ENCODE results near the gene RANBP3. TPM values are rescaled to one million over a fixed set of nuclear protein-coding genes. Genes with fewer than 3 reads are reported as not detected.
A peak's percentile ranks its signal among the peaks of the same experiment; 100 is the strongest.

RANBP3 gene
- total RNA-seq, 1 donor from 2014 or later: 70.8 TPM

- Histone ChIP-seq H3K9me3 (no peaks in the 10 kb centered on the region), H3K36me3 (no peaks in the 10 kb centered on the region), H3K4me3 (no peak overlapping the region), H3K27ac (no peak overlapping the region), H3K27me3 (ENCODE audit: low read depth) (no peaks in the 10 kb centered on the region), H3K4me1 (peaks cover 91% of the 10 kb centered on the region)
- intact Hi-C loops (cut with DNase I): no loop called here
- no peak for ATAC-seq
- no peak for TF ChIP-seq CTCF (IDR thresholded peaks at IDR 0.05)
- DNase-seq: no peak
These were observed 21.2 kb downstream of the RANBP3 start for GRCh38 chr19:5956728-5957127.

DNA sequence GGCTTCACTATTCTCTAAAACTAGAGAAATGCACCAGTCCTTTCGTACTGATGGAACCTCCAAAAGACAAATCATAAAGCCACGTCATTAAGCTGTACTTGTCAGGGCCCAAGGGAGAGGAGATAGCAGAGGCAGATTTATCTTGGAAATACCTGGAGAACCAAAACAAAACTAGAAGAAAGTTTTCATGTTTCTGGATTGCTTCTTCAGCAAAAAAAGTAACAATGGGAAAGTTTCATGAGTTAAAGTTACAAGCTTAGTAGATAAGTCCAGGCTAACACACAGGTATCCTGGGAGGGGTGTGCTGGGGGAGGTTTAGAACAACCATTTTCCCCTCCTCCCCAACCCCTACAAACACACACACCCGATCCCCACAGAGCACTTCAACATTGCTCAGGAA, 21.6 kb downstream of the RANBP3 start:
- DNase-seq (no peak), ATAC-seq (no peak)
- Histone ChIP-seq H3K4me3 (no peak overlapping the region), H3K27me3 (ENCODE audit: low read depth) (no peaks in the 10 kb centered on the region), H3K27ac (no peak overlapping the region), H3K9me3 (no peaks in the 10 kb centered on the region), H3K36me3 (no peaks in the 10 kb centered on the region), H3K4me1 (peaks cover 91% of the 10 kb centered on the region)
- TF ChIP-seq CTCF (IDR thresholded peaks at IDR 0.05): no peak
- intact Hi-C loops (cut with DNase I): no loop called here

DNA sequence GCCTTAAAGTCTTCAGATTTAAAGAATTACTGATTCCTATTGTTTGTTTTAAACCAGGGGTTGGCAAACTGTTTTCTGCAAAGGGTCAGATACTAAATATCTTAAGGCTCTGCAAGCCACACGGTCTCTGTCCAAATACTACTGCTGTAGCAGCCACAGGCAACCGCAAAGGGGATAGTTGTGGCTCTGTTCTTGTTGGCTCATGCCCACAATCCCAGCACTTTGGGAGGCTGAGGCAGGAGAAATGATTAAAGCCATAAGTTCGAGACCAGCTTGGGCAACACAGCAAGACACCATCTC, 22.4 kb downstream of the RANBP3 start:
- Histone ChIP-seq H3K27me3 (ENCODE audit: low read depth) (no peaks in the 10 kb centered on the region), H3K36me3 (no peaks in the 10 kb centered on the region), H3K9me3 (no peaks in the 10 kb centered on the region), H3K4me3 (no peak overlapping the region), H3K4me1 (peaks cover 91% of the 10 kb centered on the region), H3K27ac (no peak overlapping the region)
- no peak for ATAC-seq
- no peak for TF ChIP-seq CTCF (IDR thresholded peaks at IDR 0.05)
- DNase-seq: no peak
- intact Hi-C loops (cut with DNase I): no loop called here

GRCh38 chr19:5954293-5954692, 23.6 kb downstream of the RANBP3 start:
- ATAC-seq (no peak), DNase-seq (no peak)
- Histone ChIP-seq H3K4me1 (peaks cover 89% of the 10 kb centered on the region), H3K36me3 (peaks cover 10% of the 10 kb centered on the region), H3K9me3 (no peaks in the 10 kb centered on the region), H3K27ac (peak overlapping the region; percentile 61), H3K27me3 (ENCODE audit: low read depth) (no peaks in the 10 kb centered on the region), H3K4me3 (no peak overlapping the region)
- intact Hi-C loops (cut with DNase I): no loop called here
- TF ChIP-seq CTCF (IDR thresholded peaks at IDR 0.05): no peak

- Histone ChIP-seq H3K4me1 (peaks cover 89% of the 10 kb centered on the region), H3K9me3 (no peaks in the 10 kb centered on the region), H3K36me3 (peaks cover 10% of the 10 kb centered on the region), H3K27ac (peak overlapping the region; percentile 61), H3K4me3 (no peak overlapping the region), H3K27me3 (ENCODE audit: low read depth) (no peaks in the 10 kb centered on the region)
- DNase-seq (no peak), ATAC-seq (no peak)
- intact Hi-C loops (cut with DNase I): no loop called here
- TF ChIP-seq CTCF (IDR thresholded peaks at IDR 0.05): no peak
These were observed 24.2 kb downstream of the RANBP3 start for GRCh38 chr19:5953680-5954213.

All from lower lobe of right lung (tissue), 2 donors.